Hepatocyte (in vitro differentiated cells): ENCODE data around the gene CCL28. TPM values are rescaled to one million over a fixed set of nuclear protein-coding genes. Genes with fewer than 3 reads are reported as not detected.
"Not testable (repeated sequence)": the region's sequence is repeated elsewhere in the genome, so short reads cannot be mapped to it uniquely, and the experiment has no call there.

ENCODE experiments used
- DNase-seq: peaks from one replicate; pipeline ENCODE4 v3.0.0-alpha.2; 2016; ENCODE audit warnings: low spot score
- H2AFZ ChIP-seq: fragments of 200-600 bp; sonication (generic); 2 replicates; pipeline ENCODE4 v1.6.0; 2016; ENCODE audit warnings: antibody characterized with exemption, mild to moderate bottlenecking
- H3K27ac ChIP-seq: fragments of 200-600 bp; sonication (generic); 2 replicates; pipeline ENCODE4 v1.5.1; 2016; ENCODE audit warnings: mild to moderate bottlenecking
- H3K27me3 ChIP-seq: fragments of 200-600 bp; sonication (generic); 2 replicates; pipeline ENCODE4 v1.6.1; 2016
- H3K36me3 ChIP-seq: fragments of 200-600 bp; sonication (generic); replicated peaks from 2 replicates; pipeline ENCODE4 v1.5.1; 2016; ENCODE audit warnings: low read depth; ENCODE audit not compliant: insufficient read depth
- H3K4me1 ChIP-seq: fragments of 200-600 bp; sonication (generic); 2 replicates; pipeline ENCODE4 v1.5.1; 2016; ENCODE audit warnings: mild to moderate bottlenecking, moderate library complexity; ENCODE audit not compliant: insufficient read depth
- H3K4me2 ChIP-seq: fragments of 200-600 bp; sonication (generic); 2 replicates; pipeline ENCODE4 v1.6.0; 2016
- H3K4me3 ChIP-seq: fragments of 200-600 bp; sonication (generic); 2 replicates; pipeline ENCODE4 v1.5.1; 2016; ENCODE audit warnings: mild to moderate bottlenecking
- H3K79me2 ChIP-seq: fragments of 200-600 bp; sonication (generic); 2 replicates; pipeline ENCODE4 v1.6.0; 2017; ENCODE audit warnings: mild to moderate bottlenecking
- H3K9me2 ChIP-seq: fragments of 200-600 bp; sonication (generic); replicated peaks from 2 replicates; pipeline ENCODE4 v1.6.0; 2017; ENCODE audit warnings: mild to moderate bottlenecking; ENCODE audit not compliant: insufficient read depth
- H3K9me3 ChIP-seq: fragments of 200-600 bp; sonication (generic); 2 replicates; pipeline ENCODE4 v1.5.1; 2016; ENCODE audit warnings: low read depth, mild to moderate bottlenecking
- H4K20me1 ChIP-seq: fragments of 200-600 bp; sonication (generic); 2 replicates; pipeline ENCODE4 v1.6.0; 2016; ENCODE audit warnings: mild to moderate bottlenecking; ENCODE audit not compliant: insufficient read depth, poor library complexity, severe bottlenecking
- EZH2 ChIP-seq: fragments of 200-600 bp; sonication (generic); IDR thresholded peaks from 2 replicates; pipeline ENCODE4 v1.6.1; 2016; ENCODE audit warnings: antibody characterized with exemption, mild to moderate bottlenecking, borderline replicate concordance
- EZH2phosphoT487 ChIP-seq: fragments of 200-600 bp; sonication (generic); IDR thresholded peaks from one replicate; pipeline ENCODE4 v1.6.1; 2018; ENCODE audit warnings: antibody characterized with exemption, mild to moderate bottlenecking, low read depth, moderate library complexity; ENCODE audit not compliant: unreplicated experiment, severe bottlenecking
- WGBS: methylation state at CpG from one replicate; pipeline ENCODE4 v1.1.6; 2016; ENCODE audit warnings: low lambda C conversion rate; ENCODE audit errors: missing lambda C conversion rate; 5-methylcytosine and 5-hydroxymethylcytosine counted together
- polyA plus RNA-seq: library from polyadenylated mRNA; unstranded; fragments of >200 nt; fragmentation: Nextera tagmentation; extraction: Ambion mirVana; gene quantifications from 2 replicates; pipeline ENCODE4 v1.2.1, GENCODE V29; 2016
- total RNA-seq: library from RNA; depleted of rRNA; stranded (reverse); fragments of >200 nt; gene quantifications from 2 replicates; pipeline ENCODE4 v1.2.3, GENCODE V29; 2014
- TF ChIP-seq, protein P1 (sequence below): fragments of 200-600 bp; sonication (generic); IDR thresholded peaks from 2 replicates; pipeline ENCODE4 v1.5.1; 2016; ENCODE audit warnings: antibody characterized with exemption, mild to moderate bottlenecking; ENCODE audit not compliant: poor library complexity

CCL28 gene
- total and polyA plus RNA-seq, 2 experiments from 2014 or later, result 0.80 to 1.1 TPM

DNA sequence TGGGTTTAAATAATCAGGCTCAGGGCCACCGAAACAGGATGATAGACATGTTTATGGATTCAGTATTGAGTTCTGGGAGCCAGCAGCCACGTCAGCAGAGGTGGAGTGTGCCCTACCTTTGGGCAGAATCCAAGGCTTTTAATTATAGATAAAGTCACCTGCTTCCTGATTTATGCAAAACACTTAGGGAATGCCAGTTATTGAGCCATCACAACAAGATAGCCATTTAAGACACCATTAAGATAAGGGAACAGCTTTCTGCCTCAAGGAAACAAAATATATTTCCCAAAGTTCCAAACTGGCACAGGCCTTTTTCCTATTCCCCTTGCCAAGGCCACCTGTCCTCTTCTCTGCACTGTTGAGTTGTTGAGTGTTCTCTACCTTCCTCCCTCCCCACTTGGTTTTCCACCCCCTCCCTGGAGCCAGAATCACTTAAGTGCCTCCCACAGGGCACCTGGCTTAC, 2.4 kb downstream of the CCL28 start:
- H3K4me3 ChIP-seq, result no peak overlapping the region
- no peak for DNase-seq
- no peaks in the 10 kb centered on the region for H3K9me2 ChIP-seq
- H4K20me1 ChIP-seq, result no peaks in the 10 kb centered on the region
- H2AFZ ChIP-seq, result no peak overlapping the region
- TF ChIP-seq EZH2phosphoT487 (no peak), EZH2 (no peak)
- TF ChIP-seq, protein P1, sequence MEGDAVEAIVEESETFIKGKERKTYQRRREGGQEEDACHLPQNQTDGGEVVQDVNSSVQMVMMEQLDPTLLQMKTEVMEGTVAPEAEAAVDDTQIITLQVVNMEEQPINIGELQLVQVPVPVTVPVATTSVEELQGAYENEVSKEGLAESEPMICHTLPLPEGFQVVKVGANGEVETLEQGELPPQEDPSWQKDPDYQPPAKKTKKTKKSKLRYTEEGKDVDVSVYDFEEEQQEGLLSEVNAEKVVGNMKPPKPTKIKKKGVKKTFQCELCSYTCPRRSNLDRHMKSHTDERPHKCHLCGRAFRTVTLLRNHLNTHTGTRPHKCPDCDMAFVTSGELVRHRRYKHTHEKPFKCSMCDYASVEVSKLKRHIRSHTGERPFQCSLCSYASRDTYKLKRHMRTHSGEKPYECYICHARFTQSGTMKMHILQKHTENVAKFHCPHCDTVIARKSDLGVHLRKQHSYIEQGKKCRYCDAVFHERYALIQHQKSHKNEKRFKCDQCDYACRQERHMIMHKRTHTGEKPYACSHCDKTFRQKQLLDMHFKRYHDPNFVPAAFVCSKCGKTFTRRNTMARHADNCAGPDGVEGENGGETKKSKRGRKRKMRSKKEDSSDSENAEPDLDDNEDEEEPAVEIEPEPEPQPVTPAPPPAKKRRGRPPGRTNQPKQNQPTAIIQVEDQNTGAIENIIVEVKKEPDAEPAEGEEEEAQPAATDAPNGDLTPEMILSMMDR, result no peak
- H3K27me3 ChIP-seq, result no peaks in the 10 kb centered on the region
- H3K9me3 ChIP-seq, result no peaks in the 10 kb centered on the region
- H3K4me1 ChIP-seq, result no peaks in the 10 kb centered on the region
- no peaks in the 10 kb centered on the region for H3K36me3 ChIP-seq
- H3K79me2 ChIP-seq, result no peaks in the 10 kb centered on the region
- WGBS, result 76% methylated on average over 2 of the region's 2 CpGs
- H3K27ac ChIP-seq, result no peak overlapping the region
- no peak overlapping the region for H3K4me2 ChIP-seq

- H3K27me3 ChIP-seq, H3K36me3 ChIP-seq, H3K4me3 ChIP-seq, H3K4me2 ChIP-seq, DNase-seq, H3K9me2 ChIP-seq, H4K20me1 ChIP-seq, H3K9me3 ChIP-seq, H2AFZ ChIP-seq, H3K4me1 ChIP-seq, H3K79me2 ChIP-seq, H3K27ac ChIP-seq: not testable (repeated sequence)
- WGBS, result 87% methylated on average over 16 of the region's 16 CpGs
Observed at GRCh38 chr5:43402524-43403066, 9.6 kb downstream of the CCL28 start.

- WGBS, result 65% methylated on average over 1 of the region's 1 CpG
- H2AFZ ChIP-seq, result no peak overlapping the region
Observed at GRCh38 chr5:43401827-43402226, 10.4 kb downstream of the CCL28 start.

GRCh38 chr5:43400082-43400481, 12.1 kb downstream of the CCL28 start:
- Histone ChIP-seq H4K20me1 (no peaks in the 10 kb centered on the region), H3K4me1 (no peaks in the 10 kb centered on the region), H3K36me3 (no peaks in the 10 kb centered on the region), H3K27me3 (no peaks in the 10 kb centered on the region), H3K27ac (no peak overlapping the region), H3K4me2 (no peak overlapping the region), H2AFZ (no peak overlapping the region), H3K79me2 (no peaks in the 10 kb centered on the region), H3K9me2 (no peaks in the 10 kb centered on the region), H3K9me3 (no peaks in the 10 kb centered on the region), H3K4me3 (no peak overlapping the region)
- TF ChIP-seq, protein P1, result peak; percentile 32
- TF ChIP-seq EZH2, result no peak
- TF ChIP-seq EZH2phosphoT487, result no peak
- 94% methylated on average over 3 of the region's 3 CpGs for WGBS
- no peak for DNase-seq

More at GRCh38 chr5:43401827-43402226, 10.4 kb downstream of the CCL28 start:
- H3K27ac ChIP-seq, result no peak overlapping the region
- H3K9me3 ChIP-seq, result no peaks in the 10 kb centered on the region
- H3K9me2 ChIP-seq, result no peaks in the 10 kb centered on the region
- DNase-seq, result peak; percentile 36
- no peak overlapping the region for H3K4me3 ChIP-seq
- TF ChIP-seq, protein P1, result peak; percentile 28
- no peak for TF ChIP-seq EZH2phosphoT487
- H3K36me3 ChIP-seq, result no peaks in the 10 kb centered on the region
- H3K27me3 ChIP-seq, result no peaks in the 10 kb centered on the region
- no peaks in the 10 kb centered on the region for H4K20me1 ChIP-seq
- H3K4me2 ChIP-seq, result no peak overlapping the region
- H3K79me2 ChIP-seq, result no peaks in the 10 kb centered on the region
- no peaks in the 10 kb centered on the region for H3K4me1 ChIP-seq
